ENCODE results near the gene RPS6KA4. TPM values are rescaled to one million over a fixed set of nuclear protein-coding genes. Genes with fewer than 3 reads are reported as not detected.

Gene RPS6KA4
- total RNA-seq, 1 experiment from 2014 or later: 67.3 TPM

GRCh38 chr11:64364911-64365310, 5.9 kb downstream of the RPS6KA4 start:
- no peaks in the 10 kb centered on the region for H3K9me3 ChIP-seq (ENCODE audit: control insufficient read depth in 1 of 2, insufficient read depth in 1 of 2, low read depth in 1 of 2, low read length in 2 of 2)
- intact Hi-C loops (cut with micrococcal nuclease): no loop called here
- no peaks in the 10 kb centered on the region for H3K27me3 ChIP-seq (ENCODE audit: insufficient read depth, low read length)
- H3K9ac ChIP-seq (ENCODE audit: low read length): no peak overlapping the region
- no TSS peak for BruUV-seq (replicated peaks)
- ATAC-seq (no peak), DNase-seq (ENCODE audit: low read depth, low spot score) (no peak)
- H3K4me1 ChIP-seq (ENCODE audit: control insufficient read depth in 1 of 2, insufficient read depth in 2 of 2, low read length in 2 of 2): peaks cover 5 to 13% of the 10 kb centered on the region in 2 experiments; a peak in 2 of 4 replicates
- H3K9me2 ChIP-seq (ENCODE audit: insufficient read depth): no peaks in the 10 kb centered on the region
- H3K79me2 ChIP-seq (ENCODE audit: insufficient read depth, low read length): peaks cover 27% of the 10 kb centered on the region; the same call in 1 of the 2 replicates
- H3K4me3 ChIP-seq (replicated peaks in 1 of 2; ENCODE audit: low read depth in 1 of 2, low read length in 2 of 2): no peak overlapping the region
- ChIA-PET POLR2A (interaction anchor here (1.0 to 1.6 kb wide), 2 partner anchors 22 to 47 kb away, joined by 3 to 4 read pairs; partner anchors contain the start of genes PRDX5 and TRMT112), RAD21 (ENCODE audit: low non-redundant PET in 1 of 2, low total read pairs in 2 of 2, uncharacterized antibody in 2 of 2, unreplicated experiment in 2 of 2) (no interaction called here), CTCF (interaction anchor here (2.1 kb wide), 1 partner anchor 8 kb away, joined by 4 read pairs; no protein-coding TSS in a partner anchor)
- H3K27ac ChIP-seq (ENCODE audit: low read depth, low read length): no peak overlapping the region
- peaks cover 18 to 68% of the 10 kb centered on the region in 2 experiments for H3K36me3 ChIP-seq (ENCODE audit: control insufficient read depth in 1 of 2, insufficient read depth in 2 of 2, low read length in 2 of 2)
- no peak overlapping the region for H3K4me2 ChIP-seq (ENCODE audit: low read length)
- TF ChIP-seq POLR2AphosphoS5 (IDR thresholded peaks at IDR 0.05; ENCODE audit: low read depth, low read length): no peak
- H2AFZ ChIP-seq (ENCODE audit: low read depth, low read length, poor library complexity, severe bottlenecking): no peak overlapping the region
- H4K20me1 ChIP-seq (ENCODE audit: insufficient read depth): no peaks in the 10 kb centered on the region

GRCh38 chr11:64366751-64367150, 7.8 kb downstream of the RPS6KA4 start:
- no peak overlapping the region for H3K27ac ChIP-seq (ENCODE audit: low read depth, low read length)
- no peak for ATAC-seq
- H3K9me2 ChIP-seq (ENCODE audit: insufficient read depth): no peaks in the 10 kb centered on the region
- no peak for TF ChIP-seq EZH2 (IDR thresholded peaks at IDR 0.05)
- no peak for TF ChIP-seq ELF1 (IDR thresholded peaks at IDR 0.05; ENCODE audit: borderline replicate concordance, low read depth)
- TF ChIP-seq YY1 (IDR thresholded peaks at IDR 0.05; ENCODE audit: extremely low read depth, insufficient replicate concordance, low read depth, low read length): no peak
- no peak for TF ChIP-seq ZBTB33 (IDR thresholded peaks at IDR 0.05; ENCODE audit: extremely low read depth, insufficient replicate concordance, low read length)
- no peak for TF ChIP-seq ZNF274 (IDR thresholded peaks at IDR 0.05; ENCODE audit: low read depth, low read length)
- no peak for TF ChIP-seq SP1 (IDR thresholded peaks at IDR 0.05; ENCODE audit: low read depth)
- TF ChIP-seq SIN3A (IDR thresholded peaks at IDR 0.05; ENCODE audit: low read depth): no peak
- TF ChIP-seq EGR1 (IDR thresholded peaks at IDR 0.05; ENCODE audit: low read depth): no peak
- no peak for TF ChIP-seq POLR2AphosphoS5 (IDR thresholded peaks at IDR 0.05; ENCODE audit: low read depth, low read length)
- no peak for TF ChIP-seq MAX (IDR thresholded peaks at IDR 0.05)
- TF ChIP-seq CTCF (IDR thresholded peaks at IDR 0.05 in 2 of 3, conservative IDR thresholded peaks at IDR 0.05 in 1 of 3; ENCODE audit: borderline replicate concordance in 1 of 3, insufficient read depth in 1 of 3, low read depth in 2 of 3, low read length in 2 of 3): no peak
- TF ChIP-seq POLR2A (IDR thresholded peaks at IDR 0.05; ENCODE audit: borderline replicate concordance, extremely low read depth, insufficient read depth, insufficient read length): no peak
- DNase-seq (ENCODE audit: low read depth, low spot score): no peak
- peaks cover 18 to 59% of the 10 kb centered on the region in 2 experiments for H3K36me3 ChIP-seq (ENCODE audit: control insufficient read depth in 1 of 2, insufficient read depth in 2 of 2, low read length in 2 of 2)
- no peaks in the 10 kb centered on the region for H4K20me1 ChIP-seq (ENCODE audit: insufficient read depth)
- CTCF ChIA-PET: interaction anchor here (1.1 to 2.1 kb wide), 2 partner anchors 10 kb away, joined by 3 to 4 read pairs; no protein-coding TSS in a partner anchor
- POLR2A ChIA-PET: interaction anchor here (1.0 kb wide), 1 partner anchor 10 kb away, joined by 4 read pairs; no protein-coding TSS in a partner anchor
- H2AFZ ChIP-seq (ENCODE audit: low read depth, low read length, poor library complexity, severe bottlenecking): no peak overlapping the region
- H3K4me3 ChIP-seq (replicated peaks in 1 of 2; ENCODE audit: low read depth in 1 of 2, low read length in 2 of 2): no peak overlapping the region
- H3K4me1 ChIP-seq (ENCODE audit: control insufficient read depth in 1 of 2, insufficient read depth in 2 of 2, low read length in 2 of 2): peaks cover 5 to 6% of the 10 kb centered on the region in 2 experiments; a peak in 1 of 4 replicates
- intact Hi-C loops (cut with micrococcal nuclease): no loop called here
- no peaks in the 10 kb centered on the region for H3K9me3 ChIP-seq (ENCODE audit: control insufficient read depth in 1 of 2, insufficient read depth in 1 of 2, low read depth in 1 of 2, low read length in 2 of 2)
- H3K4me2 ChIP-seq (ENCODE audit: low read length): no peak overlapping the region
- peaks cover 8% of the 10 kb centered on the region; the same call in 1 of the 2 replicates for H3K79me2 ChIP-seq (ENCODE audit: insufficient read depth, low read length)
- BruUV-seq (replicated peaks): no TSS peak
- H3K27me3 ChIP-seq (ENCODE audit: insufficient read depth, low read length): no peaks in the 10 kb centered on the region
- H3K9ac ChIP-seq (ENCODE audit: low read length): no peak overlapping the region
- RAD21 ChIA-PET (ENCODE audit: low non-redundant PET in 1 of 2, low total read pairs in 2 of 2, uncharacterized antibody in 2 of 2, unreplicated experiment in 2 of 2): no interaction called here

Measured in HCT116 (cell line).